Progenitor cell of endocrine pancreas (in vitro differentiated cells): ENCODE measurements around the gene GAP43. TPM values are rescaled to one million over a fixed set of nuclear protein-coding genes. Genes with fewer than 3 reads are reported as not detected.

Experiments used
- DNase-seq: peaks from one replicate; pipeline ENCODE4 v3.0.0; 2021; ENCODE audit warnings: low spot score; ENCODE audit not compliant: unreplicated experiment
- H3K27ac Mint-ChIP-seq: 2 replicates; pipeline ENCODE4 v1.8.0; 2021; ENCODE audit warnings: mild to moderate bottlenecking, moderate library complexity, mixed read lengths
- H3K27me3 Mint-ChIP-seq: 2 replicates; pipeline ENCODE4 v1.8.0; 2021; ENCODE audit warnings: mixed read lengths
- H3K36me3 Mint-ChIP-seq: 2 replicates; pipeline ENCODE4 v1.8.0; 2022; ENCODE audit warnings: mixed read lengths; ENCODE audit not compliant: insufficient read depth
- H3K4me1 Mint-ChIP-seq: 2 replicates; pipeline ENCODE4 v1.8.0; 2021; ENCODE audit warnings: low read depth, mixed read lengths
- H3K4me3 Mint-ChIP-seq: 2 replicates; pipeline ENCODE4 v1.8.0; 2021; ENCODE audit warnings: low read depth, mild to moderate bottlenecking, moderate library complexity, mixed read lengths
- H3K9me3 Mint-ChIP-seq: 2 replicates; pipeline ENCODE4 v1.8.0; 2021; ENCODE audit warnings: low read depth, mixed read lengths
- CTCF ChIP-seq: fragments of 200-600 bp; sonication (generic); IDR thresholded peaks from one replicate; pipeline ENCODE4 v1.5.0; 2021; ENCODE audit warnings: antibody characterized with exemption, mild to moderate bottlenecking; ENCODE audit not compliant: unreplicated experiment
- total RNA-seq: library from RNA; stranded (reverse); gene quantifications from 2 replicates; pipeline ENCODE4 v1.2.1, GENCODE V29; 2021

GAP43 gene
- total RNA-seq, 1 donor from 2014 or later = 9.6 TPM

- Mint-ChIP-seq H3K27ac (peak overlapping the region; percentile 19), H3K27me3 (peaks cover 2% of the 10 kb centered on the region), H3K4me1 (peaks cover 15% of the 10 kb centered on the region)
Observed at GRCh38 chr3:115657168-115657567, 33.9 kb downstream of the GAP43 start.

GRCh38 chr3:115658032-115658336 is 34.7 kb downstream of the GAP43 start:
- no peak for TF ChIP-seq CTCF
- Mint-ChIP-seq H3K27ac (peak overlapping the region; percentile 100), H3K27me3 (peaks cover 2% of the 10 kb centered on the region), H3K4me3 (peak overlapping the region; percentile 86), H3K36me3 (no peaks in the 10 kb centered on the region), H3K4me1 (peaks cover 15% of the 10 kb centered on the region), H3K9me3 (no peaks in the 10 kb centered on the region)
- no peak for DNase-seq

More at GRCh38 chr3:115657168-115657567, 33.9 kb downstream of the GAP43 start:
- Mint-ChIP-seq H3K4me3 (peak overlapping the region; percentile 58), H3K9me3 (no peaks in the 10 kb centered on the region), H3K36me3 (no peaks in the 10 kb centered on the region)
- no peak for TF ChIP-seq CTCF
- DNase-seq = no peak

GRCh38 chr3:115658337-115659181 is 35.2 kb downstream of the GAP43 start:
- H3K27ac Mint-ChIP-seq = peak overlapping the region; percentile 100
- no peak for TF ChIP-seq CTCF
- H3K36me3 Mint-ChIP-seq = no peaks in the 10 kb centered on the region
- no peaks in the 10 kb centered on the region for H3K9me3 Mint-ChIP-seq
- peaks cover 2% of the 10 kb centered on the region for H3K27me3 Mint-ChIP-seq
- H3K4me3 Mint-ChIP-seq = peak overlapping the region; percentile 86
- peaks cover 17% of the 10 kb centered on the region for H3K4me1 Mint-ChIP-seq
- DNase-seq = peak; percentile 64

GRCh38 chr3:115659253-115660220 is 36.2 kb downstream of the GAP43 start:
- no peak for TF ChIP-seq CTCF
- Mint-ChIP-seq H3K4me3 (peak overlapping the region; percentile 86), H3K9me3 (no peaks in the 10 kb centered on the region), H3K27ac (peak overlapping the region; percentile 100), H3K27me3 (peaks cover 2% of the 10 kb centered on the region), H3K4me1 (peaks cover 17% of the 10 kb centered on the region), H3K36me3 (no peaks in the 10 kb centered on the region)
- DNase-seq = no peak

- no peaks in the 10 kb centered on the region for H3K36me3 Mint-ChIP-seq
- H3K9me3 Mint-ChIP-seq = no peaks in the 10 kb centered on the region
- peaks cover 2% of the 10 kb centered on the region for H3K27me3 Mint-ChIP-seq
- H3K27ac Mint-ChIP-seq = no peak overlapping the region
- H3K4me1 Mint-ChIP-seq = peaks cover 17% of the 10 kb centered on the region
- no peak for DNase-seq
- H3K4me3 Mint-ChIP-seq = no peak overlapping the region
- TF ChIP-seq CTCF = no peak
Observed at GRCh38 chr3:115660646-115661337, 37.5 kb downstream of the GAP43 start.
